Astrocyte (in vitro differentiated cells and primary cell): ENCODE measurements around the gene AZIN2. TPM values are rescaled to one million over a fixed set of nuclear protein-coding genes. Genes with fewer than 3 reads are reported as not detected.

Source experiments
- DNase-seq: peaks from one replicate; pipeline ENCODE4 v3.0.0-alpha.2; 2010; ENCODE audit warnings: low read depth
- FAIRE-seq: peaks from 2 replicates; lab custom pipeline; 2011; peaks lifted over from hg19 to GRCh38; lab: Jason Lieb, UNC
- H2AFZ ChIP-seq: 2 replicates; pipeline ENCODE4 v1.6.0; 2012; ENCODE audit warnings: low read depth, low read length, inconsistent platforms
- H3K27ac ChIP-seq: 2 replicates; pipeline ENCODE4 v1.5.1; 2011; ENCODE audit warnings: low read depth, low read length, inconsistent platforms
- H3K27me3 ChIP-seq: 2 replicates; pipeline ENCODE4 v1.6.0; 2011; ENCODE audit warnings: low read length, inconsistent platforms; ENCODE audit not compliant: insufficient read depth
- H3K36me3 ChIP-seq: 2 replicates; pipeline ENCODE4 v1.5.1; 2011; ENCODE audit warnings: low read length, inconsistent platforms; ENCODE audit not compliant: insufficient read depth
- H3K4me1 ChIP-seq: 2 replicates; pipeline ENCODE4 v1.5.1; 2011; ENCODE audit warnings: low read length, inconsistent platforms; ENCODE audit not compliant: insufficient read depth
- H3K4me2 ChIP-seq: 2 replicates; pipeline ENCODE4 v1.6.0; 2012; ENCODE audit warnings: low read length, inconsistent platforms
- H3K4me3 ChIP-seq: 2 replicates; pipeline ENCODE4 v1.5.1; 2011; ENCODE audit warnings: low read depth, mild to moderate bottlenecking, low read length, inconsistent platforms; ENCODE audit not compliant: insufficient read depth
- H3K79me2 ChIP-seq: 2 replicates; pipeline ENCODE4 v1.6.0; 2012; ENCODE audit warnings: mild to moderate bottlenecking, low read length, inconsistent platforms; ENCODE audit not compliant: insufficient read depth
- H3K9ac ChIP-seq: 2 replicates; pipeline ENCODE4 v1.6.0; 2012; ENCODE audit warnings: mild to moderate bottlenecking, low read length, inconsistent platforms
- H3K9me3 ChIP-seq: 2 replicates; pipeline ENCODE4 v1.5.1; 2012; ENCODE audit warnings: low read depth, mild to moderate bottlenecking, low read length, inconsistent platforms; ENCODE audit not compliant: insufficient read depth
- H4K20me1 ChIP-seq: 2 replicates; pipeline ENCODE4 v1.6.0; 2012; ENCODE audit warnings: low read length, inconsistent platforms; ENCODE audit not compliant: insufficient read depth
- H3K27ac Mint-ChIP-seq: one replicate; pipeline ENCODE4 v1.8.0; 2021; ENCODE audit warnings: mild to moderate bottlenecking, mixed read lengths; ENCODE audit not compliant: unreplicated experiment
- H3K27me3 Mint-ChIP-seq: one replicate; pipeline ENCODE4 v1.8.0; 2021; ENCODE audit warnings: low read depth, mixed read lengths; ENCODE audit not compliant: unreplicated experiment
- H3K36me3 Mint-ChIP-seq: one replicate; pipeline ENCODE4 v1.8.0; 2021; ENCODE audit warnings: low read depth, mixed read lengths; ENCODE audit not compliant: unreplicated experiment
- H3K4me1 Mint-ChIP-seq: one replicate; pipeline ENCODE4 v1.8.0; 2021; ENCODE audit warnings: low read depth, mixed read lengths; ENCODE audit not compliant: unreplicated experiment
- H3K4me3 Mint-ChIP-seq: one replicate; pipeline ENCODE4 v1.8.0; 2021; ENCODE audit warnings: mild to moderate bottlenecking, moderate library complexity, mixed read lengths; ENCODE audit not compliant: unreplicated experiment
- H3K9me3 Mint-ChIP-seq: one replicate; pipeline ENCODE4 v1.8.0; 2021; ENCODE audit warnings: mild to moderate bottlenecking, mixed read lengths; ENCODE audit not compliant: unreplicated experiment
- EZH2 ChIP-seq: IDR thresholded peaks from 2 replicates; pipeline ENCODE4 v1.6.1; 2012; ENCODE audit warnings: mild to moderate bottlenecking, low read length, inconsistent platforms; ENCODE audit not compliant: insufficient read depth
- total RNA-seq: library from RNA; stranded (reverse); gene quantifications from 2 replicates; pipeline ENCODE4 v1.2.1, GENCODE V29; 2021
- TF ChIP-seq, protein P1 (sequence below): IDR thresholded peaks from 2 replicates; pipeline ENCODE4 v1.5.1; 2011; ENCODE audit warnings: low read depth, mild to moderate bottlenecking, inconsistent platforms, low read length, moderate library complexity; ENCODE audit not compliant: insufficient read depth

Gene AZIN2
- total RNA-seq, 1 donor from 2014 or later = 10.1 TPM

DNA sequence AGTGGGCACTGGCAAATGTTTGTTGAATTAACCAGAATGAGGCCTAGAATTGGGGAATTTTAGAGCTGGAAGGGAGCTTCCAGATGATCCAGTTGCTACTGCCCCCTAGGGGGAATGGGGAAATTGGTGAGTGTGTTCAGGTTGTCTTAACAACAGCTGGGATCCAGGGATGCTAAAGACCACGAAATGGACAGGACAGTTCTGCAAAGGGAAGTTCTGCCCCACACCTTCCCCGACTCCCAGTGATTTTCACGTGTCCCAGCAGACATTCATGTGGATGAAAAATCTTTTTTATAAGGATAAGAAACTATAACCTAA lies 67.0 kb downstream of the AZIN2 start:
- Histone ChIP-seq H4K20me1 (no peaks in the 10 kb centered on the region), H3K4me2 (no peak overlapping the region), H3K4me3 (no peak overlapping the region), H2AFZ (no peak overlapping the region), H3K4me1 (peaks cover 13% of the 10 kb centered on the region), H3K9me3 (no peaks in the 10 kb centered on the region), H3K27ac (no peak overlapping the region), H3K79me2 (no peaks in the 10 kb centered on the region), H3K36me3 (peaks cover 5% of the 10 kb centered on the region), H3K27me3 (no peaks in the 10 kb centered on the region), H3K9ac (no peak overlapping the region)
- Mint-ChIP-seq H3K9me3 (no peaks in the 10 kb centered on the region), H3K36me3 (peaks cover 27% of the 10 kb centered on the region), H3K4me1 (peaks cover 31% of the 10 kb centered on the region), H3K4me3 (no peak overlapping the region), H3K27ac (no peak overlapping the region), H3K27me3 (peaks cover 2% of the 10 kb centered on the region)
- FAIRE-seq (no peak), DNase-seq (no peak)
- TF ChIP-seq, protein P1, sequence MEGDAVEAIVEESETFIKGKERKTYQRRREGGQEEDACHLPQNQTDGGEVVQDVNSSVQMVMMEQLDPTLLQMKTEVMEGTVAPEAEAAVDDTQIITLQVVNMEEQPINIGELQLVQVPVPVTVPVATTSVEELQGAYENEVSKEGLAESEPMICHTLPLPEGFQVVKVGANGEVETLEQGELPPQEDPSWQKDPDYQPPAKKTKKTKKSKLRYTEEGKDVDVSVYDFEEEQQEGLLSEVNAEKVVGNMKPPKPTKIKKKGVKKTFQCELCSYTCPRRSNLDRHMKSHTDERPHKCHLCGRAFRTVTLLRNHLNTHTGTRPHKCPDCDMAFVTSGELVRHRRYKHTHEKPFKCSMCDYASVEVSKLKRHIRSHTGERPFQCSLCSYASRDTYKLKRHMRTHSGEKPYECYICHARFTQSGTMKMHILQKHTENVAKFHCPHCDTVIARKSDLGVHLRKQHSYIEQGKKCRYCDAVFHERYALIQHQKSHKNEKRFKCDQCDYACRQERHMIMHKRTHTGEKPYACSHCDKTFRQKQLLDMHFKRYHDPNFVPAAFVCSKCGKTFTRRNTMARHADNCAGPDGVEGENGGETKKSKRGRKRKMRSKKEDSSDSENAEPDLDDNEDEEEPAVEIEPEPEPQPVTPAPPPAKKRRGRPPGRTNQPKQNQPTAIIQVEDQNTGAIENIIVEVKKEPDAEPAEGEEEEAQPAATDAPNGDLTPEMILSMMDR = peak; percentile 49
- TF ChIP-seq EZH2 = no peak

DNA sequence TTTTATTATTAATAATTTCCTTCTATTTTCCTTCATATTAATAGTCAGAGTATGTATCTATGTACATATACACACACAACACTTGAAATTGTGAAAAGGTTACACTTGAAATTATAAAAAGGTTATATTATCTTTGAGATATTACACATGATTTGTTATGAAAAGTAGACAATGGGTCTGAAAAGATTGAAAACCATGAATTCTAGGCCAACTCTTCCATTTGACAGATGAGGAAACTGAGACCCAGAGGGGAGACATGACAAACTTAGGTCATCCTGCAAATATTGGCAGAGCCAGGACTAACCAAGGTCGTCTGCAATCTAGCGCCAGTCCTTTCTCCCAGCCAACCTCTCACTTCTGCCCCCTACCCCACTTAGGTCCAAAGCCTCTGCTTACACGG lies 67.7 kb downstream of the AZIN2 start:
- no peaks in the 10 kb centered on the region for H4K20me1 ChIP-seq
- no peak overlapping the region for H3K4me2 ChIP-seq
- no peaks in the 10 kb centered on the region for H3K27me3 ChIP-seq
- FAIRE-seq (no peak), DNase-seq (no peak)
- no peak for TF ChIP-seq EZH2
- TF ChIP-seq, protein P1 = no peak
- no peak overlapping the region for H2AFZ ChIP-seq
- H3K27ac ChIP-seq = no peak overlapping the region
- no peaks in the 10 kb centered on the region for H3K9me3 ChIP-seq
- H3K4me3 ChIP-seq = no peak overlapping the region
- Mint-ChIP-seq H3K9me3 (no peaks in the 10 kb centered on the region), H3K4me1 (peaks cover 30% of the 10 kb centered on the region), H3K27ac (no peak overlapping the region), H3K4me3 (no peak overlapping the region), H3K36me3 (peaks cover 22% of the 10 kb centered on the region), H3K27me3 (no peaks in the 10 kb centered on the region)
- H3K79me2 ChIP-seq = no peaks in the 10 kb centered on the region
- no peak overlapping the region for H3K9ac ChIP-seq
- peaks cover 5% of the 10 kb centered on the region for H3K36me3 ChIP-seq
- peaks cover 12% of the 10 kb centered on the region for H3K4me1 ChIP-seq

DNA sequence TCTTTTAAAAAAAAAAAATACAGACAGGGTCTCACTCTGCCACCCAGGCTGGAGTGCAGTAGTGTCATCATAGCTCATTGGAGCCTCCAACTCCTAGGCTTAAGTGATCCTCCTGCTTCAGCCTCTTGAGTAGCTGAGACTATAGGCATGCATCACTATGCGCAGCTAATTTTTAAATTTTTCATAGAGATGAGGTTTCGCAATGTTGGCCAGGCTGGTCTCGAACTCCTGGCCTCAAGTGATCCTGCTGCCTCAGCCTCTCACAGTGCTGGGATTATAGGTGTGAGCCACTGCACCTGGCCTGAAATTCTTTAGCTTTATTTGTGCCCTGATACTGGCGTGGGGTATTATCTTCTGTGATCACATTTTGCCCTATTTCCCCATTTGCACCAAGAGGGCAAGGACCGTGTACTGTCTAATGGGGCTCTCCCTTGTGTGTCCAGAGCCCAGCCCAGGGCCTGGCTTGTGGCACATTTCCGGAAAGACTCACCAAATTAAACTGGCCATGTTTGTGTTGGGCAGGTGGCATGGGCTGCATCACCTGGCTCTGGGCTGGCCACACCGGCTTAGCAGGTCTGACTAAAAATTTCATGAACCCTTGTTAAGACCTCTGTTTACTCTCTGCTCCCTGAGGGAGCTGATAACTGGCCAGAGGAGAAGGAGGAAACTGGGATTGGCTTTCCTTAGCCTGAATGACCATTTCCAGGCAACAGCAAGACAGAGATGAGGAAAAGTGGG lies 68.7 kb downstream of the AZIN2 start:
- Mint-ChIP-seq H3K4me1 (peaks cover 30% of the 10 kb centered on the region), H3K9me3 (no peaks in the 10 kb centered on the region), H3K36me3 (peaks cover 25% of the 10 kb centered on the region)

More for the DNA sequence above, 68.7 kb downstream of the AZIN2 start:
- no peak overlapping the region for H2AFZ ChIP-seq
- H3K79me2 ChIP-seq = no peaks in the 10 kb centered on the region
- no peak overlapping the region for H3K9ac ChIP-seq
- H3K27me3 Mint-ChIP-seq = no peaks in the 10 kb centered on the region
- no peak overlapping the region for H3K4me2 ChIP-seq
- FAIRE-seq (no peak), DNase-seq (no peak)
- H3K27me3 ChIP-seq = no peaks in the 10 kb centered on the region
- H3K9me3 ChIP-seq = no peaks in the 10 kb centered on the region
- no peaks in the 10 kb centered on the region for H4K20me1 ChIP-seq
- peaks cover 5% of the 10 kb centered on the region for H3K36me3 ChIP-seq
- no peak overlapping the region for H3K27ac ChIP-seq
- H3K4me3 ChIP-seq = no peak overlapping the region
- peaks cover 12% of the 10 kb centered on the region for H3K4me1 ChIP-seq
- H3K4me3 Mint-ChIP-seq = no peak overlapping the region
- H3K27ac Mint-ChIP-seq = no peak overlapping the region
- no peak for TF ChIP-seq EZH2
- TF ChIP-seq, protein P1 = no peak
